Mesodermal cell (in vitro differentiated cells): ENCODE results near the gene SH3GL3.

Experiments
- H3K27ac ChIP-seq: 2 replicates; pipeline ENCODE4 v1.7.0; 2013; ENCODE audit warnings: mild to moderate bottlenecking, low read depth, low read length, moderate library complexity; ENCODE audit not compliant: severe bottlenecking
- H3K36me3 ChIP-seq: 2 replicates; pipeline ENCODE4 v1.7.1; 2013; ENCODE audit warnings: mild to moderate bottlenecking, low read length, moderate library complexity; ENCODE audit not compliant: control insufficient read depth, insufficient read depth
- H3K4me1 ChIP-seq: one replicate; pipeline ENCODE4 v1.7.1; 2013; ENCODE audit warnings: mild to moderate bottlenecking, low read length; ENCODE audit not compliant: insufficient read depth, control insufficient read depth, poor library complexity, severe bottlenecking
- H3K4me3 ChIP-seq: 2 replicates; pipeline ENCODE4 v1.7.0; 2013; ENCODE audit warnings: low read length, control low read depth, mild to moderate bottlenecking; ENCODE audit not compliant: insufficient read depth, poor library complexity, severe bottlenecking; ENCODE audit errors: extremely low read depth
- H3K9me3 ChIP-seq: 2 replicates; pipeline ENCODE4 v1.7.1; 2013; ENCODE audit warnings: mild to moderate bottlenecking, low read length, moderate library complexity; ENCODE audit not compliant: control insufficient read depth
- WGBS, 2 experiments: methylation state at CpG; one replicate each; pipeline ENCODE4 v1.1.5; 2013; ENCODE audit warnings: missing lambda C conversion rate in 2 of 2; ENCODE audit not compliant: insufficient coverage in 2 of 2; 5-methylcytosine and 5-hydroxymethylcytosine counted together

Gene SH3GL3

GRCh38 chr15:83651541-83651940 is 204.4 kb downstream of the SH3GL3 start:
- Histone ChIP-seq H3K27ac (no peak overlapping the region), H3K4me3 (no peak overlapping the region), H3K4me1 (peaks cover 3% of the 10 kb centered on the region), H3K36me3 (no peaks in the 10 kb centered on the region), H3K9me3 (no peaks in the 10 kb centered on the region)
- 89 to 95% methylated on average over 2 to 4 of the region's 6 CpGs for WGBS, 2 experiments

DNA sequence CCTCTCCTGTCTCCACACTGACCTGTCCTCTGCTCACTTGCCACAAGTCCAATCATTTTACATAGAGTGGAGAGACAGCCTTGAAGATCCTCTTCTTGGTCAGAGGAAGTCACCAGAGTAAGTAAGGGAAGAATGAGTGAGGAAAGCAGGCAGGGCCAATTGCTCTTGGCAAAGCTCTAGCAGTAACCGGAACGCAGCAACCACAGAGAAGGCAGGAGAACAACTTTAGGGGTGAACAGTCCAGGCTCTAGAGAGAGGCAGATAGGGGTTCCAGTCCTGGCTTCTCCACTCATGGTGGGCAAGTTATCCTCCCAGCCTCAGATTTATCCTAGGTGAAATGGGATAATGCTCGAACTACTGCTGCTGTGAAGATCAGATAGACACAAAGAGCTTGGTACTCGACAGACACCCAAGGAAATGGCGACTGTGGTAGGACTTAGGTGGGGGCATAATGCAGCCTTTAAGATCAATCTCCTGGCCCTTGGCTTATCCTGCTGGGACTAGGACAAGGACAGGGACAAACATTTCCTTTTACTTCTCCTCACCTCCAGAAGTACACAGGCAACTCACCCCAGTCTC is 205.6 kb downstream of the SH3GL3 start:
- Histone ChIP-seq H3K4me3 (no peak overlapping the region), H3K4me1 (peaks cover 3% of the 10 kb centered on the region), H3K9me3 (no peaks in the 10 kb centered on the region), H3K36me3 (no peaks in the 10 kb centered on the region), H3K27ac (no peak overlapping the region)
- WGBS, 2 experiments, result 94 to 99% methylated on average over 5 of the region's 5 CpGs

- Histone ChIP-seq H3K4me1 (peaks cover 3% of the 10 kb centered on the region), H3K36me3 (no peaks in the 10 kb centered on the region), H3K9me3 (no peaks in the 10 kb centered on the region), H3K27ac (no peak overlapping the region), H3K4me3 (peak overlapping the region; percentile 42)
- 38 to 60% methylated on average over 9 to 12 of the region's 18 CpGs for WGBS, 2 experiments
These were observed 206.1 kb downstream of the SH3GL3 start for GRCh38 chr15:83653288-83653638.

DNA sequence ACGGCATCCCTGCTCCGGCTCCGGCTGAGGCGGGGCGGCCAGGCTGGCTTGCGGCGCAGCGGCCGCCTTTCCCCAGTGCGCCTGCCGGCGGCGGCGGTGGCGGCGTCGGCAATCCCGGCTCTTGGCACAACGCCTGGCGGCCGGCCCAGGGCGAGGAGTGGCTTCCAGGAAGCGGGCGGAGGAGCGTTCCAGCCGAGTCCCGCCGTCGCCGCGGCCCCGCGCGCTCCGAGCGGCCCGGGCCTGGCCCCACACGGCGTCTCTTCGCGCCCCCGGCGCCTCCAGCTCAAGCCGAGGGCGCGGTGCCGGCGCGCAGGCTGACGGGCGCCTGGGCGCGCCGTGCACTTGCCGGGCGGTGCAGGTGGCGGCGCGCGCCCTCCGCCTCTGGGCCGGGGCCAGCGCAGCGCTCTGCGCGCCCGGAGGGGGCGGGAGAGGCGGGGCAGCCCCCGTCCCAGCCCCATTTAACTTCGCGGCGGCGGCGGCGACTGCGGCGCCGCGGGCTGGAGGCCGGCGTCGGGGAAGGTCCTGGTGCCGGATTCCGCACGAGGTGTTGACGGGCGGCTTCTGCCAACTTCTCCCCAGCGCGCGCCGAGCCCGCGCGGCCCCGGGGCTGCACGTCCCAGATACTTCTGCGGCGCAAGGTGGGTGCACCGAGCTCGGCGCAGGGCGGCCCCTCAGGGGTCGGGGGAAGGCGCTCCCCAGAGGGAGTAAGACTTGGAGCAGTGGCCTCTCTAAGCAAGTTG is 206.7 kb downstream of the SH3GL3 start, which contains the start of gene ADAMTSL3:
TSS of gene ADAMTSL3 (plus strand) at position 485 of the 740 bp plus-strand sequence. CDS start 1,639 bp downstream, outside the sequence.
- peaks cover 3% of the 10 kb centered on the region for H3K4me1 ChIP-seq
- peak within 1 kb of the TSS; percentile 42 for H3K4me3 ChIP-seq
- no peak within 1 kb of the TSS for H3K27ac ChIP-seq
- WGBS, 2 experiments, result 1% methylated on average over 36 to 71 of the region's 105 CpGs
- no peaks in the 10 kb centered on the region for H3K9me3 ChIP-seq
- H3K36me3 ChIP-seq, result no peaks in the 10 kb centered on the region

GRCh38 chr15:83654379-83655236 is 207.5 kb downstream of the SH3GL3 start:
- Histone ChIP-seq H3K4me1 (peaks cover 3% of the 10 kb centered on the region), H3K36me3 (no peaks in the 10 kb centered on the region), H3K27ac (no peak overlapping the region), H3K9me3 (no peaks in the 10 kb centered on the region), H3K4me3 (peak overlapping the region; percentile 42)
- WGBS, 2 experiments, result 12% methylated on average over 53 to 66 of the region's 67 CpGs

DNA sequence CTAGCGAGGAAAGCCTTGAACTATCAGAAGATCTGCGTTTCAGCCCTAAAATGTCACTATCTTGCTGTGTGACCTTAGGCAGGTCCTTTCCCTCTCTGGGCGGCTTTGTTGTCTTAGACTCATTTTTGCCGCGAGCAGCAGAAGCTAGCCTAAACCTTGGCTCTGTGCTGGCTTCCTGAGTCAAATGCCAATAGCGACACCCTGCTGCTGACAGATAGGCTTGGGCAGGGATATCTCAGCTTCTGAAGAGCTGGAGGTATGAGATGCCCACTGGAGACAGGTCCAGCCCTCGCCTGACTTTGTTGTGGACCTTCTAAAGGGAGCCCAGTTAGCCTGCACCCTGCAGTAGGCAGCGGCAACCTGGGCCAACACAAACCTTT is 208.1 kb downstream of the SH3GL3 start:
- Histone ChIP-seq H3K9me3 (peaks cover 2% of the 10 kb centered on the region), H3K36me3 (no peaks in the 10 kb centered on the region), H3K27ac (no peak overlapping the region), H3K4me1 (peaks cover 3% of the 10 kb centered on the region), H3K4me3 (no peak overlapping the region)
- 85 to 92% methylated on average over 8 of the region's 8 CpGs for WGBS, 2 experiments

DNA sequence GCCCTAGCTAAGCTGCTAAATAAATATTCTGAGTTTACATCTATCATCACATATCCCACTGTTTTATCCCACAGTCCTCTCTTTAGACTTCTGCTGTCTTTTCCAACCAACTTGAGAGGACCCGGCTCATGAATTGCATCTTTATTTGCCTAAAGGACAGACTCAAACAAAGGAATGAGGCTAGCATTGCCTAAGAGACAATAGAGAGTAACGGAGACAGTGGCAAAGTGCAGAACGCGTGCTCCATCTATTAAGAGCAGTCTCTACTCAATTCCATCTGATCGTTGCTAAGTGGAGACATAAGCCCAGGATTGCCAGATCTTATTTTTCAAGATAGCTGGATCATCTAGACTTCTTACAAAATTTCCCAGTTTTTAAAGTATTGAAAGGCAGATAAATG is 209.1 kb downstream of the SH3GL3 start:
- Histone ChIP-seq H3K36me3 (no peaks in the 10 kb centered on the region), H3K9me3 (peaks cover 4% of the 10 kb centered on the region), H3K27ac (no peak overlapping the region), H3K4me3 (no peak overlapping the region), H3K4me1 (peaks cover 3% of the 10 kb centered on the region)
- 87 to 97% methylated on average over 4 to 5 of the region's 5 CpGs for WGBS, 2 experiments

GRCh38 chr15:83656943-83657528 is 209.9 kb downstream of the SH3GL3 start:
- Histone ChIP-seq H3K4me1 (peaks cover 3% of the 10 kb centered on the region), H3K4me3 (no peak overlapping the region), H3K27ac (no peak overlapping the region), H3K36me3 (no peaks in the 10 kb centered on the region), H3K9me3 (peaks cover 4% of the 10 kb centered on the region)
- 92 to 97% methylated on average over 4 to 5 of the region's 10 CpGs for WGBS, 2 experiments

DNA sequence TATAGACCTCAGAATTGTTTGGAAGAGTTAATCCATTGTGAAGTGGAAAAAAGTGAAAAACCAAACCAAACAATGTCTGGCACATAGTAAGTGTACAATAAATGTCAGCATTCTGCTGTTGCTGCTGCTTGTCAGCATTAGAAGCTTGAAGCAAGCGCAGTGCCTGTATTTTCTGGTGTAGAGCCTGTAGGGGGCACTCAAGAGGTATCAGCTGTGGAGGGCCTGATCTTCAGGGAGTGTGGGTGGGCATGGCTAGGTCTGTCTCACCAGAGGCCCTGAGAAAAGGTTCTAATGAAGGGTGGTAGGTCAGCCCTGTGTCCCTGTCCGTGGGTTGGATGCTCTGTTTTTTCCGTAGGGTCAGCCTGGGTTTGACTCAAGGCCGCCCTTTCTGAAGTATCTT is 210.4 kb downstream of the SH3GL3 start:
- Histone ChIP-seq H3K4me1 (peaks cover 3% of the 10 kb centered on the region), H3K27ac (no peak overlapping the region), H3K4me3 (no peak overlapping the region), H3K9me3 (peaks cover 4% of the 10 kb centered on the region), H3K36me3 (no peaks in the 10 kb centered on the region)
- WGBS, 2 experiments, result 90 to 95% methylated on average over 2 to 4 of the region's 4 CpGs
